Caco-2 (cell line): ENCODE results near the gene GORAB. TPM values are rescaled to one million over a fixed set of nuclear protein-coding genes. Genes with fewer than 3 reads are reported as not detected.

Source experiments
- BruUV-seq: library from RNA; stranded (reverse); fragments of 400-500 nt; replicated peaks from 2 replicates; lab custom pipeline; 2021; lab: Mats Ljungman, UMichigan
- CTCF ChIA-PET: fragments of 300-600 bp; sonication (Branson Sonifier 250); formaldehyde crosslinking; loops from one replicate; lab custom pipeline; 2022; ENCODE audit warnings: antibody characterized with exemption; lab: Charles Lee
- POLR2A ChIA-PET: fragments of 300-600 bp; sonication (Branson Sonifier 250); formaldehyde crosslinking; loops from one replicate; lab custom pipeline; 2022; ENCODE audit warnings: antibody characterized with exemption; lab: Charles Lee
- DNase-seq, 2 experiments: peaks; one replicate each; pipeline versions ENCODE4 v3.0.0 to v3.0.0-alpha.2; 2020 to 2022
- H3K27me3 ChIP-seq: replicated peaks from 2 replicates; pipeline ENCODE4 v1.6.0; 2011; ENCODE audit warnings: low read length; ENCODE audit not compliant: control insufficient read depth, insufficient read depth
- H3K36me3 ChIP-seq: 2 replicates; pipeline ENCODE4 v1.5.1; 2011; ENCODE audit warnings: low read length; ENCODE audit not compliant: control insufficient read depth, insufficient read depth
- H3K4me1 ChIP-seq: fragments of 250-450 bp; sonication (Bioruptor Pico); 2 replicates; pipeline ENCODE4 v1.5.1; 2020; ENCODE audit warnings: mild to moderate bottlenecking
- H3K4me3 ChIP-seq: 2 replicates; pipeline ENCODE4 v1.5.1; 2011; ENCODE audit warnings: low read depth, mild to moderate bottlenecking, control low read depth, low read length
- H3K9me3 ChIP-seq: fragments of 250-450 bp; sonication (Bioruptor Pico); 2 replicates; pipeline ENCODE4 v1.5.1; 2020; ENCODE audit warnings: mild to moderate bottlenecking, moderate library complexity
- H3K27ac Mint-ChIP-seq: one replicate; pipeline ENCODE4 v1.8.0; 2022; ENCODE audit warnings: mixed read lengths; ENCODE audit not compliant: unreplicated experiment
- H3K27me3 Mint-ChIP-seq: one replicate; pipeline ENCODE4 v1.8.0; 2022; ENCODE audit warnings: mixed read lengths; ENCODE audit not compliant: insufficient read depth, unreplicated experiment
- H3K36me3 Mint-ChIP-seq: one replicate; pipeline ENCODE4 v1.8.0; 2022; ENCODE audit warnings: mild to moderate bottlenecking, mixed read lengths; ENCODE audit not compliant: insufficient read depth, unreplicated experiment
- H3K4me1 Mint-ChIP-seq: one replicate; pipeline ENCODE4 v1.8.0; 2022; ENCODE audit warnings: low read depth, mixed read lengths; ENCODE audit not compliant: unreplicated experiment
- H3K4me3 Mint-ChIP-seq: one replicate; pipeline ENCODE4 v1.8.0; 2022; ENCODE audit warnings: mild to moderate bottlenecking, moderate library complexity, mixed read lengths; ENCODE audit not compliant: unreplicated experiment
- H3K9me3 Mint-ChIP-seq: one replicate; pipeline ENCODE4 v1.8.0; 2022; ENCODE audit warnings: mixed read lengths; ENCODE audit not compliant: unreplicated experiment
- intact Hi-C: fragments of 100-400 bp; cut with micrococcal nuclease; formaldehyde crosslinking; loops from one replicate; pipeline ENCODE4 v1.10.0; 2022; ENCODE audit not compliant: unreplicated experiment
- total RNA-seq: library from RNA; stranded (reverse); gene quantifications from 2 replicates; pipeline ENCODE4 v1.2.3, GENCODE V29; 2022
- TF ChIP-seq, protein P1 (sequence below), 2 experiments: fragments of 200-600 bp in 1 of 2; IDR thresholded peaks; 1 replicate in 1 of 2; 2 replicates in 1 of 2; pipeline versions ENCODE4 v1.5.1 to v1.8.0; 2011 to 2022; ENCODE audit warnings: antibody characterized with exemption in 1 of 2, control low read depth in 1 of 2, inconsistent platforms in 1 of 2, low read depth in 1 of 2, low read length in 1 of 2, mild to moderate bottlenecking in 1 of 2, moderate library complexity in 1 of 2; ENCODE audit not compliant: insufficient read depth in 1 of 2, severe bottlenecking in 1 of 2, unreplicated experiment in 1 of 2

GORAB gene
- total RNA-seq, 1 experiment from 2014 or later: 11.0 TPM

DNA sequence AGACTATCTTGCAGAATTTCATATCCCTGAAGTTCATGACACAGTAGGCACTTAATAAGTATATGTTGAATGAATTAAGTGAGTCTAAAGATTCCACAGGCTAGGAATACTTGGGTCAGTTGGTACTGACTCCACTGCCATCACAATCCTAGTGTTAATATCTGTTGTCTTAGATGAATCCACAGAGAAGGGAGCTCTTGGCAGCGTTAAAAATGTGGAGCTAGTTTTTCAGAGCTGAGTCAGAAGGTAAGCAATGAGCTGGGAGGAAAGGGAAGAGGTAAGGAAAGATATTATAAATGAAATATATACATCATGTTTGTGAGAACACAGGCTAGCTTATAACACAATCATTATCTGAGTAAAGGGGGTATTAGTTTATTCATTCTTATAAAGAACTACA, 21.8 kb upstream of the GORAB start:
- H3K4me1 Mint-ChIP-seq: no peaks in the 10 kb centered on the region
- no peak overlapping the region for H3K4me3 Mint-ChIP-seq
- no peak overlapping the region for H3K27ac Mint-ChIP-seq
- DNase-seq: no peak
- Histone ChIP-seq H3K9me3 (no peaks in the 10 kb centered on the region), H3K4me1 (no peaks in the 10 kb centered on the region), H3K4me3 (no peak overlapping the region), H3K27me3 (no peaks in the 10 kb centered on the region), H3K36me3 (no peaks in the 10 kb centered on the region)
- intact Hi-C loops: no loop called here
- TF ChIP-seq, protein P1, sequence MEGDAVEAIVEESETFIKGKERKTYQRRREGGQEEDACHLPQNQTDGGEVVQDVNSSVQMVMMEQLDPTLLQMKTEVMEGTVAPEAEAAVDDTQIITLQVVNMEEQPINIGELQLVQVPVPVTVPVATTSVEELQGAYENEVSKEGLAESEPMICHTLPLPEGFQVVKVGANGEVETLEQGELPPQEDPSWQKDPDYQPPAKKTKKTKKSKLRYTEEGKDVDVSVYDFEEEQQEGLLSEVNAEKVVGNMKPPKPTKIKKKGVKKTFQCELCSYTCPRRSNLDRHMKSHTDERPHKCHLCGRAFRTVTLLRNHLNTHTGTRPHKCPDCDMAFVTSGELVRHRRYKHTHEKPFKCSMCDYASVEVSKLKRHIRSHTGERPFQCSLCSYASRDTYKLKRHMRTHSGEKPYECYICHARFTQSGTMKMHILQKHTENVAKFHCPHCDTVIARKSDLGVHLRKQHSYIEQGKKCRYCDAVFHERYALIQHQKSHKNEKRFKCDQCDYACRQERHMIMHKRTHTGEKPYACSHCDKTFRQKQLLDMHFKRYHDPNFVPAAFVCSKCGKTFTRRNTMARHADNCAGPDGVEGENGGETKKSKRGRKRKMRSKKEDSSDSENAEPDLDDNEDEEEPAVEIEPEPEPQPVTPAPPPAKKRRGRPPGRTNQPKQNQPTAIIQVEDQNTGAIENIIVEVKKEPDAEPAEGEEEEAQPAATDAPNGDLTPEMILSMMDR (IDR thresholded peaks at IDR 0.05; ENCODE audit: insufficient read depth in 1 of 2, low read depth in 1 of 2, low read length in 1 of 2, severe bottlenecking in 1 of 2, unreplicated experiment in 1 of 2): no peak
- BruUV-seq: no TSS peak
- CTCF ChIA-PET: no interaction called here
- H3K27me3 Mint-ChIP-seq: peaks cover 11% of the 10 kb centered on the region
- no peaks in the 10 kb centered on the region for H3K36me3 Mint-ChIP-seq
- no peaks in the 10 kb centered on the region for H3K9me3 Mint-ChIP-seq
- POLR2A ChIA-PET: no interaction called here

DNA sequence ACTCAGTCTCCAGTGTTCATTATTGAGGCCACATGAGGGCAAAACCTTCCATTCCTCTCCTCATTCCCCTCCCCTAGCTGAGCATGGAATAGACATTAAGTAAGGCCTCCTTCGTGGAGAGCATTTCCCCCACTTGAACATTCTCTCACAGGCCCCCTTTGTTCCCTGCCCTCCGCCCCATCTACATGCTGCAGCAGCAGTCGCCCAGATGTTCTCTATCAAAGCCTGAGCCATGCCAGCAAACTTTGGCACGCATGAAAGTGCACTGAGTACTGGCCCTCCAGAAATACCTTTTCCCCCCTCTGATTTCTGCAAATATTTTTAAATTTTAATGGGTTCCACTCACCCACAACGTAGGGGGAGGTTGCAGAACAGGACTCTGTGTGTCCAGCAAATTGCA, 20.9 kb upstream of the GORAB start:
- Mint-ChIP-seq H3K27ac (no peak overlapping the region), H3K9me3 (no peaks in the 10 kb centered on the region), H3K27me3 (peaks cover 11% of the 10 kb centered on the region), H3K36me3 (no peaks in the 10 kb centered on the region), H3K4me3 (no peak overlapping the region), H3K4me1 (no peaks in the 10 kb centered on the region)
- intact Hi-C loops: no loop called here
- no peaks in the 10 kb centered on the region for H3K9me3 ChIP-seq
- no peaks in the 10 kb centered on the region for H3K27me3 ChIP-seq
- BruUV-seq: no TSS peak
- DNase-seq: no peak
- no peaks in the 10 kb centered on the region for H3K36me3 ChIP-seq
- ChIA-PET CTCF (no interaction called here), POLR2A (no interaction called here)
- TF ChIP-seq, protein P1 (IDR thresholded peaks at IDR 0.05; ENCODE audit: insufficient read depth in 1 of 2, low read depth in 1 of 2, low read length in 1 of 2, severe bottlenecking in 1 of 2, unreplicated experiment in 1 of 2): no peak
- H3K4me3 ChIP-seq: no peak overlapping the region
- no peaks in the 10 kb centered on the region for H3K4me1 ChIP-seq

DNA sequence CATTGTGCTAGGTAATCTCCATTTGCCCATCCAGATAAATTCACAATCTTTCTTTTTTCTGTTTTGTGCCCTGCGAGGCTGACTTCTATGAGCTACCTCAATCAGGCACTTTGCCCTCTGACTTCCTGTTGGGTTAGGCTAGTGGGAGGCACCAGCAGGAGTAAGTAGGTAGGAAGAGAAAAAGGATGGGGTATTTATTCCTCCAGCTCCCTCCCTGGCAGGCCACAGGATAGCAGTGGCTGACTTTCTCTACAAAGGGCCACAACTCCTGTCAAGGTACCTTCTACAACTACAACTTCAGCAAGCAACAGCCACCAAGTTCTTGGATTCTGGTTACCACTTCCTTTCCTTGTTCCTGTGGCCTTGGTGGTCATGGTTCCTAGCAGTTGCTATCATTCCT, 18.8 kb upstream of the GORAB start:
- no peak overlapping the region for H3K4me3 Mint-ChIP-seq
- TF ChIP-seq, protein P1 (IDR thresholded peaks at IDR 0.05; ENCODE audit: insufficient read depth in 1 of 2, low read depth in 1 of 2, low read length in 1 of 2, severe bottlenecking in 1 of 2, unreplicated experiment in 1 of 2): no peak
- intact Hi-C loops: no loop called here
- H3K4me1 ChIP-seq: no peaks in the 10 kb centered on the region
- no peaks in the 10 kb centered on the region for H3K9me3 Mint-ChIP-seq
- DNase-seq: peak in 1 of 2 experiments; percentile 10
- H3K27me3 ChIP-seq: no peaks in the 10 kb centered on the region
- no peaks in the 10 kb centered on the region for H3K9me3 ChIP-seq
- no peaks in the 10 kb centered on the region for H3K36me3 Mint-ChIP-seq
- H3K4me1 Mint-ChIP-seq: no peaks in the 10 kb centered on the region
- BruUV-seq: no TSS peak
- H3K36me3 ChIP-seq: no peaks in the 10 kb centered on the region
- H3K4me3 ChIP-seq: no peak overlapping the region
- H3K27ac Mint-ChIP-seq: no peak overlapping the region
- ChIA-PET POLR2A (interaction anchor here (0.5 kb wide), 1 partner anchor 50 kb away, joined by 4 read pairs; no protein-coding TSS in a partner anchor), CTCF (no interaction called here)
- H3K27me3 Mint-ChIP-seq: peaks cover 5% of the 10 kb centered on the region
